Endothelial cell of umbilical vein (primary cell): ENCODE measurements around the gene CAMSAP1.

Source experiments
- CTCF ChIP-seq, 2 donors: IDR thresholded peaks; 1 replicate in 1 of 2; 2 replicates in 1 of 2; pipeline ENCODE4 v1.5.1; 2011; ENCODE audit warnings: low read length in 2 of 2, mild to moderate bottlenecking in 2 of 2, moderate library complexity in 2 of 2, control low read depth in 1 of 2, inconsistent platforms in 1 of 2, low read depth in 1 of 2; ENCODE audit not compliant: insufficient read depth in 1 of 2; ENCODE audit errors: extremely low read depth in 1 of 2
- EZH2 ChIP-seq: IDR thresholded peaks from 2 replicates; pipeline ENCODE4 v1.6.1; 2012; ENCODE audit warnings: borderline replicate concordance, low read depth, mild to moderate bottlenecking, moderate library complexity, low read length, inconsistent platforms; ENCODE audit not compliant: severe bottlenecking
- FOS ChIP-seq: IDR thresholded peaks from 2 replicates; pipeline ENCODE4 v1.6.1; 2011; ENCODE audit warnings: mild to moderate bottlenecking, low read length, moderate library complexity, borderline replicate concordance; ENCODE audit not compliant: insufficient read depth
- JUN ChIP-seq: IDR thresholded peaks from 2 replicates; pipeline ENCODE4 v1.6.1; 2011; ENCODE audit warnings: borderline replicate concordance, low read depth; ENCODE audit not compliant: insufficient read length, insufficient read depth
- MAX ChIP-seq: IDR thresholded peaks from 2 replicates; pipeline ENCODE4 v1.6.1; 2011; ENCODE audit not compliant: insufficient read depth, insufficient read length
- MYC ChIP-seq: IDR thresholded peaks from one replicate; pipeline ENCODE4 v1.6.1; 2011; ENCODE audit warnings: mild to moderate bottlenecking, low read depth, low read length
- POLR2A ChIP-seq: IDR thresholded peaks from 2 replicates; pipeline ENCODE4 v1.6.1; 2012; ENCODE audit warnings: low read depth, mild to moderate bottlenecking, control low read depth, low read length
- POLR2AphosphoS5 ChIP-seq: IDR thresholded peaks from 2 replicates; pipeline ENCODE4 v1.6.1; 2012; ENCODE audit warnings: low read depth, mild to moderate bottlenecking, control low read depth, low read length, moderate library complexity; ENCODE audit not compliant: insufficient read depth

- TF ChIP-seq POLR2AphosphoS5 (no peak), CTCF (IDR thresholded peaks at IDR 0.05; ENCODE audit: extremely low read depth in 1 of 2, insufficient read depth in 1 of 2, low read depth in 1 of 2, low read length in 2 of 2) (no peak), EZH2 (no peak), POLR2A (no peak), MAX (no peak), JUN (no peak), MYC (no peak), FOS (no peak)
Observed at GRCh38 chr9:135895202-135895848, 12.0 kb downstream of the CAMSAP1 start.
